ENCODE results near the gene CDV3.
"Not testable (repeated sequence)": the region's sequence is repeated elsewhere in the genome, so short reads cannot be mapped to it uniquely, and the experiment has no call there.

DNA sequence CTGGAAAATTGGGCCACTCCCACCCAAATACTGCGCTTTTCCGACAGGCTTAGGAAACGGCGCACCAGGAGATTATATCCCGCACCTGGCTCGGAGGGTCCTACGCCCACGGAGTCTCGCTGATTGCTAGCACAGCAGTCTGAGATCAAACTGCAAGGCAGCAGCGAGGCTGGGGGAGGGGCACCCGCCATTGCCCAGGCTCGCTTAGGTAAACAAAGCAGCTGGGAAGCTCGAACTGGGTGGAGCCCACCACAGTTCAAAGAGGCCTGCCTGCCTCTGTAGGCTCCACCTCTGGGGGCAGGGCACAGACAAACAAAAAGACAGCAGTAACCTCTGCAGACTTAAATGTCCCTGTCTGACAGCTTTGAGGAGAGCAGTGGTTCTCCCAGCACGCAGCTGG is 21.9 kb upstream of the CDV3 start:
- TF ChIP-seq POLR2A (IDR thresholded peaks at IDR 0.05), result not testable (repeated sequence)
- TF ChIP-seq, protein P1, sequence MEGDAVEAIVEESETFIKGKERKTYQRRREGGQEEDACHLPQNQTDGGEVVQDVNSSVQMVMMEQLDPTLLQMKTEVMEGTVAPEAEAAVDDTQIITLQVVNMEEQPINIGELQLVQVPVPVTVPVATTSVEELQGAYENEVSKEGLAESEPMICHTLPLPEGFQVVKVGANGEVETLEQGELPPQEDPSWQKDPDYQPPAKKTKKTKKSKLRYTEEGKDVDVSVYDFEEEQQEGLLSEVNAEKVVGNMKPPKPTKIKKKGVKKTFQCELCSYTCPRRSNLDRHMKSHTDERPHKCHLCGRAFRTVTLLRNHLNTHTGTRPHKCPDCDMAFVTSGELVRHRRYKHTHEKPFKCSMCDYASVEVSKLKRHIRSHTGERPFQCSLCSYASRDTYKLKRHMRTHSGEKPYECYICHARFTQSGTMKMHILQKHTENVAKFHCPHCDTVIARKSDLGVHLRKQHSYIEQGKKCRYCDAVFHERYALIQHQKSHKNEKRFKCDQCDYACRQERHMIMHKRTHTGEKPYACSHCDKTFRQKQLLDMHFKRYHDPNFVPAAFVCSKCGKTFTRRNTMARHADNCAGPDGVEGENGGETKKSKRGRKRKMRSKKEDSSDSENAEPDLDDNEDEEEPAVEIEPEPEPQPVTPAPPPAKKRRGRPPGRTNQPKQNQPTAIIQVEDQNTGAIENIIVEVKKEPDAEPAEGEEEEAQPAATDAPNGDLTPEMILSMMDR (IDR thresholded peaks at IDR 0.05), result not testable (repeated sequence)
